GM21526 (cell line): ENCODE results near the gene PIK3CD.
"Not testable (repeated sequence)": the region's sequence is repeated elsewhere in the genome, so short reads cannot be mapped to it uniquely, and the experiment has no call there.

Experiments
- ATAC-seq: cut with Tn5 transposase; IDR thresholded peaks from one replicate; pipeline ENCODE4 v1.9.1; 2021; ENCODE audit warnings: moderate library complexity; ENCODE audit not compliant: unreplicated experiment, low FRiP score

PIK3CD gene

GRCh38 chr1:9687120-9687873 is 35.8 kb downstream of the PIK3CD start:
- ATAC-seq, result no peak

- no peak for ATAC-seq
Observed at GRCh38 chr1:9687874-9688582, 36.5 kb downstream of the PIK3CD start.

GRCh38 chr1:9688599-9688998 is 37.1 kb downstream of the PIK3CD start:
- no peak for ATAC-seq

DNA sequence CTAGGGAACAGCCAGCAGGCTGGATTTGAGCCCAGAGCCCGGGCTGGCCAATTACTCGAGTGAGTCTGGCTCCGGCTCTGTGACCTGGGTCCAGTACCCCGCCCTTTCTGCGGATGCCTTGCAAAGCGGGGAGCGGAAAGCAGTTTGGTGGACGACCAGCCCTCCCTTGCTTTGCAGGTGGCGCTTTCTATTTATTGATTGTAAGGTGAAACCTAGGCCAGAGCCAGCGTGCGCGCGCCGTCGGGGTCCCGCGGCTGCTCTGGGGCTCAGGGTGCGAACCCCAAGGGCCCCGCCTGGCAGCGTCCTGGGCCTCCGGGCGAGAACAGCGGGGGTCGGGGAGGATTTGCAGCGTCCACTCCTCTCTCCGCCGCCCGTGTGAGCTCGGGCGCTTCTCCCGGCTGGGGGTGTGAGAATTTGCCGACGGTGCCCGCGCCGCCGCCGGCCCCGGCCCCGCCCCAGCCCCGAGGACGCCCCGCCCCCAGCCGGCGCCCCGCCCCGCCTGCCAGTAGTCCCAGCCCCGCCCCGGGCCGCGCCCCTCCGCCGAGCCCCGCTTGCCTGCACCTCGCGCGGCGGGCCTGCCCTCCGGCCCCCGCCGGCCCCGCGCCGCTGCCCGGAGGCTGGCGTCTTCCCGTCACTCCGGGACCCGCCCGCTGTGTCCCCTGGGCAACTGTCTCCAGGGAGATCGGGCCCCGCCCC is 37.6 kb downstream of the PIK3CD start:
- ATAC-seq, result peak; percentile 53

DNA sequence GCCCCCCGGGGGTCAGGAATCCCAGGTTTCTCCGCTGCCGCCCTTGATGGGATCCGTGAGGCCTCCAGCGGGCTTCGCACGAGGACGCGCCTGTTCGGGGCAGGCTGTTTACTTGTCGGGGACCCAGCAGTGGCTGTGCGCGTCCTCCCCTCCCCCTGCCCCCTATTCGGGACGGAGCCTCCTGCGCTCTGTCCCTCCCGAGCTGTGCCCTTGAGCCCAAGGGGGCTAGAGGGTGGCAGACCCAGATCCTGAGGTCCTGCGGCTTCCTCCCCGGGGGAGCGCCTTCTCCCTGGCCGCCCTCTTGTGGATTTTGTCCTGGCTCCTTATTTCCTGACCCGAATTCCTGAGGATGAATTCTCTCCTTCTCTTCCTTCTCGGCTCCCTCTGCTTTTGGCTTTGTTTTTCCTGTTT is 38.4 kb downstream of the PIK3CD start:
- ATAC-seq, result no peak

DNA sequence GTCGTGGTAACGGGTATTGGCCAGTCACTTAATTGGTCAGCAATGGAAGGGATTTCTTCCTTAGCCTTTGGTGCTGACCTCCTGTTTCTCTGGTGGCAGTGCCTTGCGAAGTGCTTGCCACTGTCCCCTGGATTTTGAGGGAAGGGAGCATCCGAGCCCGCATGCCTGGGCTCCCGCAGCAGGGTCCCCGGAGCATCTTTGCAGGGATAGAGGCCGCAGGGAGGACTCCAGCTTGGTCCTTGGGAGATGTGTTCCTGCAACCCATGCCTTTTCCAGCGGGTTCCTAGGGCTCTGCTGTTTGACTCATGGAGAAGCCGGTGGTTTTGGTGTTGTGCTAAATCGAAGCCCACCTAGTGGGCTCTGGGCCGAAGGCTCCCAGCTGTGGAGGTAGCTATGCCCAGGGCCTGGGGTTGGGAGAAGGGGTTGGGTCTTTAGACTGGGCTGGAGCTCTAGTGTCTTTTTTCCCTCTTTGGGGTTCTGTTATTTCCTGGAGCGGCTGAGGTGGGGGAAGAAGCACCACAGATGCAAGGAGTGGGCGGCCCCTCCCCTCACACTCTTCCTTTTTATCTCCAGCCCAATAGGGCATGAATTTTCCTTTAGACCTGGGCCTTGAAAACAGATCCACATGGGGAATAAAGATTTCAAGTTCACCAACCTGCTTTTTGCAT is 39.0 kb downstream of the PIK3CD start:
- no peak for ATAC-seq

- ATAC-seq, result no peak
Observed at GRCh38 chr1:9691108-9691445, 39.5 kb downstream of the PIK3CD start.

- no peak for ATAC-seq
Observed at GRCh38 chr1:9691691-9692090, 40.2 kb downstream of the PIK3CD start.

- ATAC-seq, result no peak
Observed at GRCh38 chr1:9696793-9697192, 45.3 kb downstream of the PIK3CD start.

GRCh38 chr1:9699361-9699760 is 47.8 kb downstream of the PIK3CD start:
- no peak for ATAC-seq

GRCh38 chr1:9700340-9700739 is 48.8 kb downstream of the PIK3CD start:
- ATAC-seq, result no peak

DNA sequence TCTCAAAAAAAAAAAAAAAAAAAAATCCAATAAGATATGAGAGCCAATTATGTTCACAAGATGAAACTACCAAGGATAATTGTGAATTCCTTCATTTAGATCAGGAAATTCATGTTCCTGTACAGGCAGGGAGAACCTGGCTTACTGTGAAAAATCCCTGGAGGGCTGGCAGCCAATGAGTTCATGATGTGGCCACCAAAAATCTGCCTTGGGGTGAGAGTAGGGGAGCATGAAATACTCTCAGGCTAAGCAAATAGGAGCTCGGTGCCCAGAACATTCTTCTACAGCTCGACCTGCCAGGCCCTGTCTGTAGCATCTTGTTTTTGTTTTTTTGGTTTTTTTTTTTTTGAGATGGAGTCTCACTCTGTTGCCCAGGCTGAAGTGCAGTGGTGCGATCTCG is 50.1 kb downstream of the PIK3CD start:
- no peak for ATAC-seq

GRCh38 chr1:9703165-9703509 is 51.6 kb downstream of the PIK3CD start:
- ATAC-seq, result no peak

DNA sequence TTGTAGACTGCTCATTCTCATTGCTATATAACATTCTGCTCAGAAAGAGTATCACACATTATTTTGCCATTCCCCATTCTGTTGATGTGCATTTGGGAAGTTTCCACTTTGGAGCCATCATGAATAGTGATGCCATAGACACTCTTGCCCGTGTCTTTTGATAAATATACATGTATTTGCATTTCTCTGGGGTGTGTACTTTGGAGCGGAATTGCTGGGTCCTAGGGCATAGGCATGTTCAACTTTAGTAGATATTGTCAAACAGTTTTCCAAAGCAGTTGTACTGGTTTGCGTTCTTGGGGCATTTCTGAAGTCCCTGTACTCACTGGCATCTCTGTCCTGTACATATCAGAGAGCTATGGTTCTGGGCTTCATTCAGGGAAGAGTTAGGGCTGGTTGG is 52.1 kb downstream of the PIK3CD start:
- no peak for ATAC-seq

DNA sequence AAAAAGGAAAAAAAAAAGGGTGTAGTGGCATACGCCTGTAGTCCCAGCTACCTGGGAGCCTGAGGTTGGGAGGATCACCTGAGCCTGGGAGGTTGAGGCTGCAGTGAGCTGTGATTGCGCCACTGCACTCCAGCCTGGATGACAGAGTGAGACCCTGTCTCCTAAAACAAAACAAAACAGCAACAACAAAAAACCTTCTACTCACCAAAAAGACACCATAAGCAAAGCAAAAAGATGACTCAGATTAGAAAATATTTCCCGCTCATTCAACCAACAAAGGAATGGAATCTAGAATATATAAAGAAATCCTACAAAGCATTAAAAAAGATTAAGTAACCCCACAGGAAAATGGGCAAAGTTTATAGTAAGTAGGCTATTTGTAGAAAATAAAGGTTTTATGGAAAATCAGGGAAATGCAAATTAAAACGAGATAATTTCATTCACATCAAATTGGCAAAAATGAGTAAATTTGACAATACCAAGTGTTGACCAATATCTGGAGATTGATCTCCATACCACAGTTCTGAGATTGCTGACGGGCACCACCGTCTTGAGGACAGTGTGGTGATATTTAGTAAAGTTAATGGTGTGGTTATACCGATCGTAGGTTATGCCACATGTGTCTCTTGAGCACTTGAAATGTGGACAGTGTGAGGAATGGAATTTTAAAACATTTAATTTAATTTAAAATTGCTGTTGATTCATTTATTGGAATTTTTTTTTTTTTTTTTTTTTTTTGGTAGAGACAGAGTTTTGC is 54.0 kb downstream of the PIK3CD start:
- ATAC-seq, result no peak

- no peak for ATAC-seq
Observed at GRCh38 chr1:9706178-9706577, 54.6 kb downstream of the PIK3CD start.

DNA sequence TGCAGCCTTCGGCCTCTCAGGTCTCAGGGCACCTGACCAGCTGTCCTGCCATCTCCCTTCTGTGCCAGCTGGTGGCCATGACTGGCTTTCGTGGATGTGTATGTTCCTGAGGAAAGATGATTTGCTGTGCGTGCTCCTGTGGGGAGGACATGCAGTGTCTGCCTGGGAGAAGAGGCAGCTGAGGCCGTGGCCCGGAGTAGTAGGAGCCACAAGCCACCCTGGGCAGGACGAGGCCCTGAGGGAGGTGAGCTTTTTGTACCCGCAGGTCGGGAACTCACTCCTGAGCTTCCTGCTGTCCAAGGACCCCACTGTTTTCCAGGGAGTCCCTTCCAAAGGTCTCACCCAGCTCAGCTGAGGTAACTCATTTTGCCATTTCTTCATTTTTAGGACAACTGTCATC is 58.5 kb downstream of the PIK3CD start:
- no peak for ATAC-seq

- ATAC-seq, result no peak
Observed at GRCh38 chr1:9711466-9712020, 60.0 kb downstream of the PIK3CD start.

GRCh38 chr1:9712767-9713166 is 61.2 kb downstream of the PIK3CD start:
- ATAC-seq, result not testable (repeated sequence)

DNA sequence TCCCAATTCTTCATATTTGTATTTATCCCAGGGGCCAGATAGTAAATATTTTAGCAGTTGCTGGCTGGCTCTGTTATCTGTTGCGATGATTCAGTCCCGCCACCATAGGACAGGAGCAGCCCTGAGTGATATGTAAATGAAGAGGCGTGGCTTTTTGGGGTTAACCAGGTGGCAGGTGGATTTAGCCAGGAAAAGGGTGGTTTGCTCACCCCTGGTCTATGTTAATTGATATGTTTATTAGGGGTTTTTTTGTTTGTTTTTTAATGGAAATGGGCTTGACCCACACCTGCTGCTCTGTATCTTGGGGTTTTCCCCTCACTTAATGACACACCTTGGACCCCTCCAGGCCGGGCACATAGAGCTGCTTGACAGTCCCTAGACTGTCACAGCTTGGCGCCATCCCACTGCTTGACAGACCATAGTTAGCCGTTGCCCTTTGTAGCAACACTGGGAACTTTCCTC is 62.8 kb downstream of the PIK3CD start:
- no peak for ATAC-seq
